Measurements from ENCODE around the gene GMDS. TPM values are rescaled to one million over a fixed set of nuclear protein-coding genes. Genes with fewer than 3 reads are reported as not detected.
A peak's percentile ranks its signal among the peaks of the same experiment; 100 is the strongest.

GMDS gene
- total and polyA plus RNA-seq, 7 donors: 2.8 to 6.6 (median 4.7) TPM

GRCh38 chr6:2209226-2209809 lies 36.1 kb downstream of the GMDS start:
- 53 to 61% (median 58%) methylated on average over 6 of the region's 6 CpGs for WGBS, 3 donors

GRCh38 chr6:2208468-2208867 lies 36.9 kb downstream of the GMDS start:
- Histone ChIP-seq H3K27ac (no peak overlapping the region), H3K27me3 (ENCODE audit: insufficient read depth in 3 of 3, low read length in 2 of 3) (no peaks in the 10 kb centered on the region), H3K4me3 (no peak overlapping the region), H3K4me1 (no peaks in the 10 kb centered on the region), H3K9me3 (no peaks in the 10 kb centered on the region), H3K36me3 (ENCODE audit: insufficient read depth in 1 of 2, low read depth in 1 of 2) (no peaks in the 10 kb centered on the region)
- TF ChIP-seq, protein P1, sequence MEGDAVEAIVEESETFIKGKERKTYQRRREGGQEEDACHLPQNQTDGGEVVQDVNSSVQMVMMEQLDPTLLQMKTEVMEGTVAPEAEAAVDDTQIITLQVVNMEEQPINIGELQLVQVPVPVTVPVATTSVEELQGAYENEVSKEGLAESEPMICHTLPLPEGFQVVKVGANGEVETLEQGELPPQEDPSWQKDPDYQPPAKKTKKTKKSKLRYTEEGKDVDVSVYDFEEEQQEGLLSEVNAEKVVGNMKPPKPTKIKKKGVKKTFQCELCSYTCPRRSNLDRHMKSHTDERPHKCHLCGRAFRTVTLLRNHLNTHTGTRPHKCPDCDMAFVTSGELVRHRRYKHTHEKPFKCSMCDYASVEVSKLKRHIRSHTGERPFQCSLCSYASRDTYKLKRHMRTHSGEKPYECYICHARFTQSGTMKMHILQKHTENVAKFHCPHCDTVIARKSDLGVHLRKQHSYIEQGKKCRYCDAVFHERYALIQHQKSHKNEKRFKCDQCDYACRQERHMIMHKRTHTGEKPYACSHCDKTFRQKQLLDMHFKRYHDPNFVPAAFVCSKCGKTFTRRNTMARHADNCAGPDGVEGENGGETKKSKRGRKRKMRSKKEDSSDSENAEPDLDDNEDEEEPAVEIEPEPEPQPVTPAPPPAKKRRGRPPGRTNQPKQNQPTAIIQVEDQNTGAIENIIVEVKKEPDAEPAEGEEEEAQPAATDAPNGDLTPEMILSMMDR (IDR thresholded peaks at IDR 0.05): no peak
- intact Hi-C loops (cut with DNase I): loop anchor here in 1 of 2 donors (5.0 to 10.0 kb wide), 3 partner anchors 146 to 489 kb away; no protein-coding TSS in a partner anchor
- no peak for ATAC-seq
- WGBS, 3 donors: 52 to 58% (median 53%) methylated on average over 3 of the region's 3 CpGs
- DNase-seq: no peak

More at GRCh38 chr6:2209226-2209809, 36.1 kb downstream of the GMDS start:
- H3K27me3 ChIP-seq (ENCODE audit: insufficient read depth in 3 of 3, low read length in 2 of 3): no peaks in the 10 kb centered on the region
- H3K36me3 ChIP-seq (ENCODE audit: insufficient read depth in 1 of 2, low read depth in 1 of 2): no peaks in the 10 kb centered on the region
- no peak overlapping the region for H3K27ac ChIP-seq
- intact Hi-C loops (cut with DNase I): loop anchor here in 1 of 2 donors (5.0 to 10.0 kb wide), 3 partner anchors 145 to 488 kb away; no protein-coding TSS in a partner anchor
- TF ChIP-seq, protein P1 (IDR thresholded peaks at IDR 0.05): peak; percentile 43
- H3K4me1 ChIP-seq: no peaks in the 10 kb centered on the region
- ATAC-seq (peak; percentile 36 to 86 (median 66)), DNase-seq (peak in 1 of 2 donors; percentile 45)
- H3K4me3 ChIP-seq: no peak overlapping the region
- H3K9me3 ChIP-seq: no peaks in the 10 kb centered on the region

- 65 to 98% (median 93%) methylated on average over 3 of the region's 3 CpGs for WGBS, 3 donors
- Histone ChIP-seq H3K4me1 (no peaks in the 10 kb centered on the region), H3K27ac (no peak overlapping the region), H3K36me3 (ENCODE audit: insufficient read depth in 1 of 2, low read depth in 1 of 2) (no peaks in the 10 kb centered on the region), H3K4me3 (no peak overlapping the region), H3K9me3 (no peaks in the 10 kb centered on the region), H3K27me3 (ENCODE audit: insufficient read depth in 3 of 3, low read length in 2 of 3) (no peaks in the 10 kb centered on the region)
- no peak for ATAC-seq
- no peak for DNase-seq
- TF ChIP-seq, protein P1 (IDR thresholded peaks at IDR 0.05): no peak
- intact Hi-C loops (cut with DNase I): loop anchor here in 1 of 2 donors (5.0 to 10.0 kb wide), 3 partner anchors 149 to 492 kb away; no protein-coding TSS in a partner anchor
Measured at GRCh38 chr6:2205396-2205795, 40.0 kb downstream of the GMDS start.

DNA sequence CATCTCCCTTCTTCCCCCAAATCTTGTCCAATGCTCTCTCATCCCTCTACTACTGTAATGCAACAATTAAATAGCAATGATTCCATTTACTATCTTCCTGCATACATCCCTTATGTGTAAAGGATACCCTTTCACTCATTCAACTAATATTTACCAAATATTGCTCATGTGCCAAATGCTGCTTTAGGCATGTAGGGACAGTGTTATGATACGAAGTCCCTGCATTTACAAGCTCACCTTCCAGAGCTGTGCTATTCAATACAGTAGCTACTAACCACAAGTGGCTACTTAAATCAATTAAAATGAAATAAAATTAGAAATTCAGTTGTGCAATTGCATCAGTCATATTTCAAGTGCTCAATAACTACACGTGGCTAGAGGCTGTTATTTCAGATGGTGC lies 41.1 kb downstream of the GMDS start:
- 79 to 85% (median 81%) methylated on average over 2 of the region's 2 CpGs for WGBS, 3 donors
- no peak for DNase-seq

More for the DNA sequence above, 41.1 kb downstream of the GMDS start:
- Histone ChIP-seq H3K27ac (no peak overlapping the region), H3K9me3 (no peaks in the 10 kb centered on the region), H3K4me3 (no peak overlapping the region), H3K27me3 (ENCODE audit: insufficient read depth in 3 of 3, low read length in 2 of 3) (peaks cover 0 to 2% (median 0%) of the 10 kb centered on the region in 3 donors), H3K36me3 (ENCODE audit: insufficient read depth in 1 of 2, low read depth in 1 of 2) (no peaks in the 10 kb centered on the region), H3K4me1 (no peaks in the 10 kb centered on the region)
- intact Hi-C loops (cut with DNase I): loop anchor here in 1 of 2 donors (10.0 kb wide), 2 partner anchors 151 to 251 kb away; no protein-coding TSS in a partner anchor
- TF ChIP-seq, protein P1 (IDR thresholded peaks at IDR 0.05): no peak
- no peak for ATAC-seq

Measured in psoas muscle (tissue), 8 donors.